ENCODE measurements around the gene NCK2. TPM values are rescaled to one million over a fixed set of nuclear protein-coding genes. Genes with fewer than 3 reads are reported as not detected.

NCK2 gene
- total and polyA plus RNA-seq, 4 donors: 19.3 to 54.4 (median 33.9) TPM

- TF ChIP-seq CTCF (IDR thresholded peaks at IDR 0.05; ENCODE audit: control extremely low read depth, extremely low read depth): no peak
- ATAC-seq (ENCODE audit: insufficient read depth, low FRiP score): no peak
- WGBS, 2 donors: 81 to 89% methylated on average over 8 of the region's 8 CpGs
These were observed 5.3 kb upstream of the NCK2 start for GRCh38 chr2:105739426-105739825.

DNA sequence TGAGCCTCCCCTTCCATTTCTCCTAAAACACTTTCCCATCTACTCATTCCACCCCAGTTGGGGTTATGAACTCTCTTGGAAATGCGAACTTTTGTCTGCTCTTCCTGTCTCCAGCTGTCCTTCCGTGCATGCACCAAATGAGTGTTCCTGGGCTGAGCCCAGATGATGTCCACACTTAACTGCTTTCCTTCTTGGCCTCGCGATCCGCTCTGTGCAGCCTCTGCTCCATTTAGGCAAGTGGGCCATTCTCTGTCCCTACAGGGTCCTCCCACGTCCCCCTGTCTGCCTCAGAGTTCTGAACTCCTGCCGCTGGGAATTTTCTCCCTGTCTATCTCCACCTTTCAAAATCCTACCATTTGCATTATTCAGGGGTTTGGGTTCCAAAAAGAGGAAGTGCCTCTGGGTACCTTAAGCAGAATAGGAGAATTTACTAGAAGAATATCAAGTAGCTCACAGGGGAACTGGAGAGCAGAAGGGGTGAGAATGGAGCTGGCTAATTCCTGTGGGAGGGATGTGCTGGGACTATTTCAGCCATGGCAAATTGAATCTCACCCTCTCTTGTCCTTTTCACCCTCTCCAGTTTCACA, 4.7 kb upstream of the NCK2 start:
- Histone ChIP-seq H3K9ac (ENCODE audit: insufficient read depth in 1 of 2, low read length in 2 of 2) (no peak overlapping the region), H3K9me3 (ENCODE audit: control insufficient read depth in 4 of 4, insufficient read depth in 3 of 4, low read length in 3 of 4) (no peaks in the 10 kb centered on the region), H3K27ac (ENCODE audit: low read depth in 1 of 2, low read length in 1 of 2) (no peak overlapping the region), H3K36me3 (ENCODE audit: control insufficient read depth in 4 of 4, insufficient read depth in 4 of 4, low read length in 4 of 4) (no peaks in the 10 kb centered on the region), H3K4me1 (ENCODE audit: control insufficient read depth in 5 of 5, insufficient read depth in 5 of 5, low read length in 5 of 5) (peaks cover 0 to 14% (median 0%) of the 10 kb centered on the region in 5 donors), H3K27me3 (ENCODE audit: control insufficient read depth in 3 of 3, insufficient read depth in 3 of 3, low read length in 2 of 3) (no peaks in the 10 kb centered on the region), H3K4me3 (no peak overlapping the region)
- ATAC-seq (ENCODE audit: insufficient read depth, low FRiP score) (no peak), DNase-seq (no peak)
- TF ChIP-seq CTCF (IDR thresholded peaks at IDR 0.05; ENCODE audit: control extremely low read depth, extremely low read depth): no peak
- WGBS, 2 donors: 90% methylated on average over 7 of the region's 7 CpGs

More at GRCh38 chr2:105739426-105739825, 5.3 kb upstream of the NCK2 start:
- H3K9ac ChIP-seq (ENCODE audit: insufficient read depth in 1 of 2, low read length in 2 of 2): no peak overlapping the region
- no peaks in the 10 kb centered on the region for H3K36me3 ChIP-seq (ENCODE audit: control insufficient read depth in 4 of 4, insufficient read depth in 4 of 4, low read length in 4 of 4)
- H3K27me3 ChIP-seq (ENCODE audit: control insufficient read depth in 3 of 3, insufficient read depth in 3 of 3, low read length in 2 of 3): no peaks in the 10 kb centered on the region
- no peak overlapping the region for H3K27ac ChIP-seq (ENCODE audit: low read depth in 1 of 2, low read length in 1 of 2)
- H3K4me3 ChIP-seq: no peak overlapping the region
- peaks cover 0 to 14% (median 0%) of the 10 kb centered on the region in 5 donors for H3K4me1 ChIP-seq (ENCODE audit: control insufficient read depth in 5 of 5, insufficient read depth in 5 of 5, low read length in 5 of 5)
- DNase-seq: no peak
- no peaks in the 10 kb centered on the region for H3K9me3 ChIP-seq (ENCODE audit: control insufficient read depth in 4 of 4, insufficient read depth in 3 of 4, low read length in 3 of 4)

DNA sequence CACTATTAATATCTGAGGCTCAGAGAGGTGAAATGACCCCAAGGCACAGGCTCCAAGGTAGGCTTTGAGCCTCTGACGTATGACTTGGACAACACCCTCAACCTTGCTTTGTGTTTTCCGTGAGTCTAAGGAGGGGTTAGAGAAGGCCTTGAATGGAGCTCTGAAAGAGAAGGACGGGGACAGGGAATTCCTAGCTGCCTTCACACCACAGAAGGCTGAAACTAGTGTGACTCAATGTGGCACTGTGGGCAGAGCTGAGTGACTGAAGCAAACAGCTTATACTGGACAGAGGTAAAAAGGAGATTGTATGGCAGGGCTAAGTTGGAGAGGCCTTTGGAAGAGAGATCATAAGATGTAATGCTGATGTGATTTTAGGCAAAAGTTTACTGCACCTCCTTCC, 3.5 kb upstream of the NCK2 start:
- Histone ChIP-seq H3K4me3 (no peak overlapping the region), H3K27me3 (ENCODE audit: control insufficient read depth in 3 of 3, insufficient read depth in 3 of 3, low read length in 2 of 3) (no peaks in the 10 kb centered on the region), H3K27ac (ENCODE audit: low read depth in 1 of 2, low read length in 1 of 2) (no peak overlapping the region), H3K9ac (ENCODE audit: insufficient read depth in 1 of 2, low read length in 2 of 2) (no peak overlapping the region), H3K4me1 (ENCODE audit: control insufficient read depth in 5 of 5, insufficient read depth in 5 of 5, low read length in 5 of 5) (peaks cover 0 to 16% (median 0%) of the 10 kb centered on the region in 5 donors), H3K36me3 (ENCODE audit: control insufficient read depth in 4 of 4, insufficient read depth in 4 of 4, low read length in 4 of 4) (no peaks in the 10 kb centered on the region), H3K9me3 (ENCODE audit: control insufficient read depth in 4 of 4, insufficient read depth in 3 of 4, low read length in 3 of 4) (no peaks in the 10 kb centered on the region)
- WGBS, 2 donors: 88 to 95% methylated on average over 3 of the region's 3 CpGs
- TF ChIP-seq CTCF (IDR thresholded peaks at IDR 0.05; ENCODE audit: control extremely low read depth, extremely low read depth): no peak
- no peak for DNase-seq
- ATAC-seq (ENCODE audit: insufficient read depth, low FRiP score): no peak

DNA sequence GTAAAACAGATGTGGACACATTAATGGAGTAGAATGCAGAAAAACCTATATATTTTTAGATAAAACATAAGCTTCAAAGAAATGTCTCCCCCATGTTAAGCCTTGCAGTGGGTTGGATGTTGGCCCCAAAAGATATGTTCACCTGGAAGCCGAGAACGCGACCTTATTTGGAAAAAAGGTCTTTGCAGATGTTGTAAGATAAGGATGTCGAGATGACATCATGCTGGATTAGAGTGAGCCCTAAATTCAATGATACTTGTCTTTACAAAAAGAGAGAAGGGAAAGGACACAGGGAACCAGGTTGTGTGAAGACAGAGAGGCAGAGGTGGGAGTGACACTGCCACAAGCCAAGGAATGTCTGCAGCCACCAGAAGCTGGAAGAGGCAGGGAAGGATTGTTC, 3.1 kb upstream of the NCK2 start:
- no peak for DNase-seq
- Histone ChIP-seq H3K4me1 (ENCODE audit: control insufficient read depth in 5 of 5, insufficient read depth in 5 of 5, low read length in 5 of 5) (peaks cover 0 to 21% (median 3%) of the 10 kb centered on the region in 5 donors), H3K9ac (ENCODE audit: insufficient read depth in 1 of 2, low read length in 2 of 2) (no peak overlapping the region), H3K27ac (ENCODE audit: low read depth in 1 of 2, low read length in 1 of 2) (no peak overlapping the region), H3K27me3 (ENCODE audit: control insufficient read depth in 3 of 3, insufficient read depth in 3 of 3, low read length in 2 of 3) (no peaks in the 10 kb centered on the region), H3K4me3 (no peak overlapping the region), H3K9me3 (ENCODE audit: control insufficient read depth in 4 of 4, insufficient read depth in 3 of 4, low read length in 3 of 4) (no peaks in the 10 kb centered on the region), H3K36me3 (ENCODE audit: control insufficient read depth in 4 of 4, insufficient read depth in 4 of 4, low read length in 4 of 4) (no peaks in the 10 kb centered on the region)
- no peak for ATAC-seq (ENCODE audit: insufficient read depth, low FRiP score)
- no peak for TF ChIP-seq CTCF (IDR thresholded peaks at IDR 0.05; ENCODE audit: control extremely low read depth, extremely low read depth)
- 96 to 97% methylated on average over 4 of the region's 4 CpGs for WGBS, 2 donors
